Endothelial cell of umbilical vein (primary cell): ENCODE results near the gene OR7C1. TPM values are rescaled to one million over a fixed set of nuclear protein-coding genes. Genes with fewer than 3 reads are reported as not detected.
"Not testable (repeated sequence)": the region's sequence is repeated elsewhere in the genome, so short reads cannot be mapped to it uniquely, and the experiment has no call there.

ENCODE experiments used
- BruUV-seq: library from RNA; stranded (reverse); fragments of 400-500 nt; replicated peaks from 2 replicates; lab custom pipeline; 2021; lab: Mats Ljungman, UMichigan
- CTCF ChIA-PET: fragments of 300-600, 350-600 bp; sonication (Branson Sonifier 250); formaldehyde crosslinking; loops from one replicate; lab custom pipeline; 2021; ENCODE audit warnings: antibody characterized with exemption, inconsistent platforms; lab: Charles Lee
- POLR2A ChIA-PET: fragments of 300-600, 350-600 bp; sonication (Branson Sonifier 250); formaldehyde crosslinking; loops from one replicate; lab custom pipeline; 2021; ENCODE audit warnings: antibody characterized with exemption, inconsistent platforms; lab: Charles Lee
- DNase-seq: peaks from one replicate; pipeline ENCODE4 v3.0.0-alpha.2; 2011; ENCODE audit warnings: low read depth, low spot score
- FAIRE-seq: peaks from 2 replicates; lab custom pipeline; 2011; peaks lifted over from hg19 to GRCh38; lab: Jason Lieb, UNC
- H2AFZ ChIP-seq: 2 replicates; pipeline ENCODE4 v1.6.0; 2012; ENCODE audit warnings: low read depth, low read length, control low read depth, inconsistent platforms
- H3K27ac ChIP-seq: 2 replicates; pipeline ENCODE4 v1.5.1; 2011; ENCODE audit warnings: low read depth, mild to moderate bottlenecking, control low read depth, low read length, moderate library complexity; ENCODE audit not compliant: insufficient read depth
- H3K27me3 ChIP-seq, 2 experiments: 2 replicates each; pipeline versions ENCODE4 v1.6.0 to v1.6.1; 2011; ENCODE audit warnings: low read length in 2 of 2, mixed read lengths in 1 of 2; ENCODE audit not compliant: control insufficient read depth in 2 of 2, insufficient read depth in 2 of 2
- H3K36me3 ChIP-seq, 2 experiments: 2 replicates in 1 of 2; 3 replicates in 1 of 2; pipeline ENCODE4 v1.5.1; 2011; ENCODE audit warnings: low read length in 2 of 2, mild to moderate bottlenecking in 1 of 2, moderate library complexity in 1 of 2; ENCODE audit not compliant: control insufficient read depth in 2 of 2, insufficient read depth in 2 of 2; ENCODE audit errors: extremely low read depth in 1 of 2
- H3K4me1 ChIP-seq: 3 replicates; pipeline ENCODE4 v1.5.1; 2011; ENCODE audit warnings: mild to moderate bottlenecking, low read length; ENCODE audit not compliant: control insufficient read depth, insufficient read depth; ENCODE audit errors: extremely low read depth
- H3K4me2 ChIP-seq: 2 replicates; pipeline ENCODE4 v1.6.1; 2011; ENCODE audit warnings: low read length, control low read depth, mixed read lengths; ENCODE audit not compliant: insufficient read depth
- H3K4me3 ChIP-seq, 3 experiments: fragments of 200-600 bp in 1 of 3; sonication (generic), shearing (Covaris generic) in 1 of 3; replicated peaks in 1 of 3; 2 replicates each; pipeline ENCODE4 v1.5.1; 2011 to 2016; ENCODE audit warnings: control low read depth in 3 of 3, low read length in 3 of 3, mild to moderate bottlenecking in 2 of 3, inconsistent platforms in 1 of 3, low read depth in 1 of 3, moderate library complexity in 1 of 3; ENCODE audit not compliant: insufficient read depth in 1 of 3
- H3K79me2 ChIP-seq: 2 replicates; pipeline ENCODE4 v1.6.0; 2012; ENCODE audit warnings: low read length, inconsistent platforms; ENCODE audit not compliant: control insufficient read depth, insufficient read depth
- H3K9ac ChIP-seq: replicated peaks from 2 replicates; pipeline ENCODE3; 2011; ENCODE audit warnings: low read length, control low read depth; ENCODE audit not compliant: insufficient read depth; ENCODE audit errors: extremely low read depth
- H3K9me1 ChIP-seq: replicated peaks from 3 replicates; pipeline ENCODE4 v1.6.0; 2011; ENCODE audit warnings: mild to moderate bottlenecking, low read length; ENCODE audit not compliant: control insufficient read depth, insufficient read depth; ENCODE audit errors: extremely low read depth
- H3K9me3 ChIP-seq: replicated peaks from 2 replicates; pipeline ENCODE4 v1.5.1; 2012; ENCODE audit warnings: low read length, inconsistent platforms; ENCODE audit not compliant: control insufficient read depth, insufficient read depth
- H4K20me1 ChIP-seq: replicated peaks from 2 replicates; pipeline ENCODE3; 2011; ENCODE audit warnings: mild to moderate bottlenecking, low read length; ENCODE audit not compliant: control insufficient read depth, insufficient read depth; ENCODE audit errors: extremely low read depth
- dilution Hi-C: fragments of 300-500 bp; cut with MboI; formaldehyde crosslinking; loops from one replicate; pipeline ENCODE4 v1.15.0; 2019; ENCODE audit warnings: low sequenced_read_pairs; ENCODE audit not compliant: extremely low pct_ligation_motif_present
- intact Hi-C: fragments of 100-400 bp; cut with micrococcal nuclease; formaldehyde crosslinking; loops from one replicate; pipeline ENCODE4 v1.10.0; 2022
- polyA plus RNA-seq, 4 experiments: library from polyadenylated mRNA; depleted of rRNA in 3 of 4; stranded (reverse) in 3 of 4; unstranded in 1 of 4; fragments of >200 nt; gene quantifications; 2 replicates each; pipeline versions ENCODE4 v1.2.1 to v1.2.3, GENCODE V29; 2011 to 2012; ENCODE audit warnings: missing spikeins in 1 of 4
- total RNA-seq: library from RNA; stranded (reverse); gene quantifications from 2 replicates; pipeline ENCODE4 v1.2.3, GENCODE V29; 2021
- TF ChIP-seq, protein P1 (sequence below), 2 donors: IDR thresholded peaks; 1 replicate in 1 of 2; 2 replicates in 1 of 2; pipeline ENCODE4 v1.5.1; 2011; ENCODE audit warnings: low read length in 2 of 2, mild to moderate bottlenecking in 2 of 2, moderate library complexity in 2 of 2, control low read depth in 1 of 2, inconsistent platforms in 1 of 2, low read depth in 1 of 2; ENCODE audit not compliant: insufficient read depth in 1 of 2; ENCODE audit errors: extremely low read depth in 1 of 2
- TF ChIP-seq, protein P2 (sequence below): IDR thresholded peaks from 2 replicates; pipeline ENCODE4 v1.6.1; 2011; ENCODE audit not compliant: insufficient read depth, insufficient read length

OR7C1 gene
- total and polyA plus RNA-seq, 2 donors (not counting 3 experiments of a cell fraction or from before 2014, with no cell fraction given), result not detected

DNA sequence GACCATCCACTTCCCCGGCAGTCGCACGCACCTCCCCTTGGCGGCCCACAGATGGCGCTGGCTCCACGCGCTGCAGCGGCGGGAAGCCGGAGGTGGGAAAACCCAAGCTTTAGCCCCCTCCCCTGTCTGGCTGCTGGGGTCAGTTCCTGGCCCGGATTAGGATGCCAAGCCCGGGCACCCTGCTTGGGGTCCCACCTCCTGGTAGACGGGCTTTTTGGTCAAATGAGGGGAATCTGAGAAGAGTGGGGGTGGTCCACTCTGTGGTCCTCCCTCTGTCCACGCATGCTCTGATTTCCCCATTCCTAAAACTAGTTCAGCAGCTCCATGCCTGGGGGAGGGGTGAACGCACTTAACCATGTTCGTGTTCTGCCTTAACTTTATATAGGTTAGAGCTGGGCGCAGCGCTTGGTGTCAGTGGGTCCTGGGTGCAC, 48.5 kb downstream of the OR7C1 start:
- H3K4me2 ChIP-seq, result no peak overlapping the region
- H3K9ac ChIP-seq, result no peak overlapping the region
- no peak for FAIRE-seq
- dilution Hi-C loops, result no loop called here
- H3K9me3 ChIP-seq, result no peaks in the 10 kb centered on the region
- H3K4me1 ChIP-seq, result no peaks in the 10 kb centered on the region
- no peaks in the 10 kb centered on the region for H4K20me1 ChIP-seq
- BruUV-seq, result no TSS peak
- no peak overlapping the region for H2AFZ ChIP-seq
- no peaks in the 10 kb centered on the region for H3K36me3 ChIP-seq
- POLR2A ChIA-PET, result no interaction called here
- no peaks in the 10 kb centered on the region for H3K79me2 ChIP-seq
- TF ChIP-seq, protein P1, sequence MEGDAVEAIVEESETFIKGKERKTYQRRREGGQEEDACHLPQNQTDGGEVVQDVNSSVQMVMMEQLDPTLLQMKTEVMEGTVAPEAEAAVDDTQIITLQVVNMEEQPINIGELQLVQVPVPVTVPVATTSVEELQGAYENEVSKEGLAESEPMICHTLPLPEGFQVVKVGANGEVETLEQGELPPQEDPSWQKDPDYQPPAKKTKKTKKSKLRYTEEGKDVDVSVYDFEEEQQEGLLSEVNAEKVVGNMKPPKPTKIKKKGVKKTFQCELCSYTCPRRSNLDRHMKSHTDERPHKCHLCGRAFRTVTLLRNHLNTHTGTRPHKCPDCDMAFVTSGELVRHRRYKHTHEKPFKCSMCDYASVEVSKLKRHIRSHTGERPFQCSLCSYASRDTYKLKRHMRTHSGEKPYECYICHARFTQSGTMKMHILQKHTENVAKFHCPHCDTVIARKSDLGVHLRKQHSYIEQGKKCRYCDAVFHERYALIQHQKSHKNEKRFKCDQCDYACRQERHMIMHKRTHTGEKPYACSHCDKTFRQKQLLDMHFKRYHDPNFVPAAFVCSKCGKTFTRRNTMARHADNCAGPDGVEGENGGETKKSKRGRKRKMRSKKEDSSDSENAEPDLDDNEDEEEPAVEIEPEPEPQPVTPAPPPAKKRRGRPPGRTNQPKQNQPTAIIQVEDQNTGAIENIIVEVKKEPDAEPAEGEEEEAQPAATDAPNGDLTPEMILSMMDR (IDR thresholded peaks at IDR 0.05; ENCODE audit: extremely low read depth in 1 of 2, insufficient read depth in 1 of 2, low read depth in 1 of 2, low read length in 2 of 2), result peak; percentile 53 to 77
- TF ChIP-seq, protein P2, sequence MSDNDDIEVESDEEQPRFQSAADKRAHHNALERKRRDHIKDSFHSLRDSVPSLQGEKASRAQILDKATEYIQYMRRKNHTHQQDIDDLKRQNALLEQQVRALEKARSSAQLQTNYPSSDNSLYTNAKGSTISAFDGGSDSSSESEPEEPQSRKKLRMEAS, result no peak
- H3K27ac ChIP-seq, result no peak overlapping the region
- intact Hi-C loops, result no loop called here
- no peak for DNase-seq
- no peaks in the 10 kb centered on the region for H3K9me1 ChIP-seq
- CTCF ChIA-PET, result interaction anchor here (0.6 to 0.8 kb wide), 5 partner anchors 12 to 1572 kb away, joined by 3 to 4 read pairs (median 4); no protein-coding TSS in a partner anchor
- H3K27me3 ChIP-seq, result no peaks in the 10 kb centered on the region
- H3K4me3 ChIP-seq, result no peak overlapping the region

DNA sequence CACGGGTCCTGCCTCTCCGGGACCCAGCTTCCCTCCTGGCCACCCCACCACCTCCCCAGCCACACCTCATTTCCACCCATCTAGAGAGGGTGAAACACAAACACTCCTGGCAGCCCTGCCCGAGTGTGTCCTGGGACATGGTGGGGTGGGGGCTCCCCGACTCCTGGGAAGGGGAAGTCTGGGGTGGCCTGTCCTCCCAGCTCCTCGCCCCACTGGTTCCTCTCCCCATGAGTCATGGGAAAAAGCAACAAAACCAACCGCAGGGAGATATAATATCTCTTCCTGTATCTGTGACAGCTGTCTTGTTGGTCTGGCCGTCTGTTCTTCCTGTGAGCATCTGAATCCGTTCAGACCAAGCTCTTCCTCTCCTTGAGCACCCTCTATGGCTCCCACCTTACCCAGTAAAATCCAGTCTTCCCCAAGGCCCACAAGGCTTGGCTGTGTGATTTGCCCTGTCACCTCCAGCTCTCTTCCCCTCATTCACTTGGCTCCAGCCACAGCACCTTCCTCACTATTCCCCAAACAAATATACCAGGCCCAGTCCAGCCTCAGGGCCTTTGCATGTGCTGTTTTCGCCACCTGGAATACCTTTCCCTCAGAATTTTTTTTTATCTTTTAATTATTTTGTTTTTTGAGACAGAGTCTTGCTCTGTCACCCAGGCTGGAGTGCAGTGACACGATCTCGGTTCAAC, 49.7 kb downstream of the OR7C1 start:
- CTCF ChIA-PET, H2AFZ ChIP-seq, H3K27me3 ChIP-seq, H3K27ac ChIP-seq, H3K9me3 ChIP-seq, BruUV-seq, H3K79me2 ChIP-seq, H4K20me1 ChIP-seq, H3K9me1 ChIP-seq, intact Hi-C loops, dilution Hi-C loops, H3K36me3 ChIP-seq, H3K4me2 ChIP-seq, H3K4me3 ChIP-seq, POLR2A ChIA-PET, H3K9ac ChIP-seq, DNase-seq, H3K4me1 ChIP-seq, FAIRE-seq: not testable (repeated sequence)

DNA sequence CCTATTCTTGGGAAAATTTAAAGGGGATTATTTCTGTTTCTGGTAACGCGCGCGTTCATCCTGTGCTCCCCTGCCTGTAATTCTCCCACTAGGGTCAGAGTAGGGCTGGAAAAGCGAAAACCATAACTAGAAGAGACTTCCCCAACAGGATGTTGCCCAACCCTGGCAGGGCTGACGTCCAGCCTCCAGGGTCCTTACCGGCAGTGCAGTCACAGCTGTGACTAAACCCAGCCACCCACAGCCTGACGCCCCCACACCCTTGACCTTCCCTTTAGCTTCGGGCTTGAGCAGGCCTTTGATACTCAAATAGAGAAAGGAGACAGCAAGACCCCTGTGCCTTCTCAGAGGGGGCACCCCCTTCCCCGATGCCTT, 50.3 kb downstream of the OR7C1 start:
- H3K79me2 ChIP-seq, POLR2A ChIA-PET, H3K9ac ChIP-seq, H3K4me3 ChIP-seq, H4K20me1 ChIP-seq, H3K27me3 ChIP-seq, H3K36me3 ChIP-seq, intact Hi-C loops, H3K9me3 ChIP-seq, FAIRE-seq, H3K4me1 ChIP-seq, H2AFZ ChIP-seq, H3K9me1 ChIP-seq, CTCF ChIA-PET, H3K27ac ChIP-seq, dilution Hi-C loops, BruUV-seq, DNase-seq, H3K4me2 ChIP-seq: not testable (repeated sequence)
